K562 (cell line): ENCODE data around the gene DNAJB12. TPM values are rescaled to one million over a fixed set of nuclear protein-coding genes. Genes with fewer than 3 reads are reported as not detected.
A peak's percentile ranks its signal among the peaks of the same experiment; 100 is the strongest.

Source experiments
- ARNT ChIP-seq, 2 experiments: fragments of 450-650 bp; IDR thresholded peaks; 2 replicates each; pipeline ENCODE4 v1.6.1; 2016; ENCODE audit warnings: mild to moderate bottlenecking in 1 of 2
- ASH1L ChIP-seq: fragments of 450-650 bp; IDR thresholded peaks from 2 replicates; pipeline ENCODE4 v1.6.1; 2018; ENCODE audit warnings: borderline replicate concordance, mild to moderate bottlenecking, low read depth; ENCODE audit not compliant: partially characterized antibody
- BCL6 ChIP-seq: fragments of 250-450 bp; sonication (Bioruptor Pico); IDR thresholded peaks from 2 replicates; pipeline ENCODE4 v1.4.0; 2020
- BCOR ChIP-seq: fragments of 450-650 bp; IDR thresholded peaks from 2 replicates; pipeline ENCODE4 v1.6.1; 2016
- EP300 ChIP-seq: IDR thresholded peaks from 2 replicates; pipeline ENCODE4 v1.6.1; 2012; ENCODE audit warnings: low read length, improper control_type of control experiment
- FOSL1 ChIP-seq: fragments of 200-800 bp; sonication (Bioruptor generic); conservative IDR thresholded peaks from 2 replicates; pipeline ENCODE4 v1.6.1; 2016; ENCODE audit warnings: missing genetic modification characterization, missing compliant biosample characterization
- FOXJ2 ChIP-seq: fragments of 200-800 bp; sonication (Bioruptor generic); IDR thresholded peaks from 2 replicates; pipeline ENCODE4 v1.6.1; 2016; ENCODE audit warnings: missing genetic modification characterization, missing compliant biosample characterization
- GTF2E2 ChIP-seq: fragments of 200-800 bp; sonication (Bioruptor generic); IDR thresholded peaks from 2 replicates; pipeline ENCODE4 v1.6.1; 2016; ENCODE audit warnings: missing genetic modification characterization, missing compliant biosample characterization
- JUNB ChIP-seq: fragments of 450-650 bp; formaldehyde crosslinking; conservative IDR thresholded peaks from 2 replicates; pipeline ENCODE4 v1.4.0; 2020; ENCODE audit warnings: mild to moderate bottlenecking
- MECOM ChIP-seq: fragments of 250-450 bp; sonication (Bioruptor Pico); IDR thresholded peaks from 2 replicates; pipeline ENCODE4 v1.8.0; 2022; ENCODE audit warnings: inconsistent platforms
- MNT ChIP-seq, 2 experiments: fragments of 450-650 bp; conservative IDR thresholded peaks; 2 replicates each; pipeline ENCODE4 v1.6.1; 2017; ENCODE audit warnings: mild to moderate bottlenecking in 2 of 2, moderate library complexity in 2 of 2
- NR2C1 ChIP-seq, 2 experiments: fragments of 450-650 bp; IDR thresholded peaks; 2 replicates each; pipeline ENCODE4 v1.6.1; 2017; ENCODE audit warnings: mild to moderate bottlenecking in 2 of 2, antibody characterized with exemption in 1 of 2, inconsistent platforms in 1 of 2, missing compliant biosample characterization in 1 of 2, missing genetic modification characterization in 1 of 2
- NR3C1 ChIP-seq: sonication (generic); formaldehyde crosslinking; IDR thresholded peaks from 2 replicates; pipeline ENCODE4 v1.8.1; 2022; ENCODE audit warnings: missing genetic modification reagents
- PHB ChIP-seq: fragments of 250-450 bp; sonication (Bioruptor Pico); IDR thresholded peaks from 2 replicates; pipeline ENCODE4 v1.5.0; 2021
- PHB2 ChIP-seq: fragments of 450-650 bp; IDR thresholded peaks from 2 replicates; pipeline ENCODE4 v1.6.1; 2017; ENCODE audit warnings: low read depth
- PRPF4 ChIP-seq: fragments of 200-400 bp; formaldehyde crosslinking; IDR thresholded peaks from one replicate; pipeline ENCODE4 v1.6.1; 2017; ENCODE audit warnings: low read length, low read depth, mild to moderate bottlenecking; ENCODE audit not compliant: insufficient read depth, poor library complexity, severe bottlenecking
- RNF219 ChIP-seq: fragments of 250-450 bp; sonication (Bioruptor Pico); IDR thresholded peaks from 2 replicates; pipeline ENCODE4 v1.5.0; 2022; ENCODE audit warnings: mild to moderate bottlenecking
- TAF7 ChIP-seq: fragments of 450-650 bp; IDR thresholded peaks from 2 replicates; pipeline ENCODE4 v1.6.1; 2016; ENCODE audit warnings: missing genetic modification characterization, missing compliant biosample characterization
- TBP ChIP-seq: optimal IDR thresholded peaks from 2 replicates; pipeline ENCODE3; 2011; ENCODE audit warnings: low read depth, low read length, improper control_type of control experiment
- TCF15 ChIP-seq: fragments of 250-450 bp; sonication (Bioruptor Pico); IDR thresholded peaks from 2 replicates; pipeline ENCODE4 v1.8.0; 2022; ENCODE audit warnings: moderate library complexity, mild to moderate bottlenecking, inconsistent platforms
- ZBTB33 ChIP-seq: sonication (generic); formaldehyde crosslinking; IDR thresholded peaks from 2 replicates; pipeline ENCODE4 v1.8.1; 2023; ENCODE audit warnings: mild to moderate bottlenecking, missing genetic modification reagents
- ZBTB8A ChIP-seq: fragments of 450-650 bp; IDR thresholded peaks from 2 replicates; pipeline ENCODE4 v1.6.1; 2018; ENCODE audit warnings: mild to moderate bottlenecking, moderate library complexity; ENCODE audit not compliant: partially characterized antibody
- ZNF134 ChIP-seq: fragments of 250-450 bp; sonication (Bioruptor Pico); conservative IDR thresholded peaks from 2 replicates; pipeline ENCODE4 v1.4.0; 2020
- ZNF707 ChIP-seq: fragments of 250-450 bp; sonication (Bioruptor Pico); conservative IDR thresholded peaks from 2 replicates; pipeline ENCODE4 v1.8.0; 2022; ENCODE audit warnings: inconsistent platforms, mild to moderate bottlenecking, moderate library complexity
- polyA plus RNA-seq, 8 experiments: library from polyadenylated mRNA; depleted of rRNA in 4 of 8; stranded (reverse) in 5 of 8; unstranded in 3 of 8; fragments of >200 nt; fragmentation: Nextera tagmentation in 2 of 8; fragmentation: Illumina TruSeq in 1 of 8; extraction: Ambion mirVana in 2 of 8; extraction: Trizol in 1 of 8; gene quantifications; 2 replicates each; pipeline versions ENCODE4 v1.2.1 to v1.2.3, GENCODE V29; 2011 to 2014; ENCODE audit warnings: inconsistent platforms in 1 of 8, missing spikeins in 1 of 8
- total RNA-seq, 7 experiments: library from RNA; depleted of rRNA in 6 of 7; stranded (reverse); fragments of >200 nt in 6 of 7; fragmentation: Illumina TruSeq in 2 of 7; extraction: Trizol in 2 of 7; gene quantifications; 2 replicates each; pipeline versions ENCODE4 v1.2.1 to v1.2.3, GENCODE V29; 2011 to 2021; ENCODE audit warnings: low replicate concordance in 1 of 7

DNAJB12 gene
- total and polyA plus RNA-seq, 9 of the 15 experiments (the other 6 are each of a cell fraction or from before 2014, with no cell fraction given), result 3.5 to 31.5 (median 20.3) TPM

DNA sequence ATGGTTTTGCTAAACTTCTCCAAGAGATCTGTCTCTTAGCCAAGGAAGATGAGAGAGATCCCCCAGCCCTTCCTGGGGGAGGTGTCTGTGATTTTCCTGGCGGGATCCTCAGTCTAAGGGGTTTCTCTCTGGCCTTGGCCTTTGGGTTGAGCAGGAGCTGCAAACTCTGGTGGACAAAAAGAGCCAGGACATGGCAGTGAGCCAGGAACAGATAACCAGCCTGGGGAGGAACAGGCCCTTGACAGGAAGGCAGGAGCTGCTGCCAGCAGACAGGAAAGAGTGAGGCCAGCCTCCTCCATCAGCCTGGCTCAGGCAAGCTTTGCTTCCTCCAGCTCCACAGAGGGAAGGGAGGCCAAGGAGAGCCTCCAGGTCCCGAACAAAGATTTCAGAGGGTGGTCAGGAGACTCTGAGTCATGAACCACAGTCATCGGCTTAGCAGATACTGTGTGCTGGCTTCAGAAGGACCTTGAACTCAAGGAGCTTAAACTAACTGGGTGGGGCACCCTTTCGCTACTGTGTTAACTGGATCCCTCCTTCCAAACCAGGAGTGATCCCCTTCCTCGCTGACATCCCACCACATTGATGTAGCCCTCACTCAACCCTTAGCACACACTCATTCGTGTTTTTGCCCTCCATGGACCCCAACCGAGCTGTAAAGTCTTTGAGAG lies 46.3 kb downstream of the DNAJB12 start (continued):
- TF ChIP-seq FOXJ2 (tag) (no peak), ARNT (IDR thresholded peaks at IDR 0.05) (peak in 1 of 2 experiments; percentile 82; a peak in 1 of 4 replicates), FOSL1 (tag) (peak; percentile 99), BCL6 (CRISPR knock-in tag) (peak; percentile 72; the same call in 1 of the 2 replicates), GTF2E2 (tag) (peak; percentile 88), PRPF4 (no peak), ZBTB8A (no peak), ZNF707 (CRISPR knock-in tag) (no peak), RNF219 (peak; percentile 33; the same call in 1 of the 2 replicates), JUNB (CRISPR knock-in tag) (no peak; the same call in 1 of the 2 replicates), NR2C1 (IDR thresholded peaks at IDR 0.05) (peak; percentile 25; the same call in 1 of the 2 replicates), NR2C1 (tag; IDR thresholded peaks at IDR 0.05) (peak; percentile 84), ZNF134 (CRISPR knock-in tag) (peak; percentile 54), TCF15 (peak; percentile 85), MNT (conservative IDR thresholded peaks at IDR 0.05) (peak in 1 of 2 experiments; percentile 30; a peak in 2 of 4 replicates), EP300 (peak; percentile 78), ASH1L (no peak), BCOR (peak; percentile 73), PHB (CRISPR knock-in tag) (no peak), NR3C1 (CRISPR knock-in tag) (no peak), TAF7 (peak; percentile 60; the same call in 1 of the 2 replicates), MECOM (CRISPR knock-in tag) (peak; percentile 62), TBP (peak; percentile 42), PHB2 (0 out of 2 replicates have a peak, but pooled peaks have one; percentile 8), ZBTB33 (CRISPR knock-in tag) (no peak)
